Measurements from ENCODE around the gene ABTB1. TPM values are rescaled to one million over a fixed set of nuclear protein-coding genes. Genes with fewer than 3 reads are reported as not detected.

Gene ABTB1
- total and polyA plus RNA-seq, 2 of the 13 experiments (the other 11 are each of a cell fraction or from before 2014, with no cell fraction given) = 0.42 to 14.5 TPM

DNA sequence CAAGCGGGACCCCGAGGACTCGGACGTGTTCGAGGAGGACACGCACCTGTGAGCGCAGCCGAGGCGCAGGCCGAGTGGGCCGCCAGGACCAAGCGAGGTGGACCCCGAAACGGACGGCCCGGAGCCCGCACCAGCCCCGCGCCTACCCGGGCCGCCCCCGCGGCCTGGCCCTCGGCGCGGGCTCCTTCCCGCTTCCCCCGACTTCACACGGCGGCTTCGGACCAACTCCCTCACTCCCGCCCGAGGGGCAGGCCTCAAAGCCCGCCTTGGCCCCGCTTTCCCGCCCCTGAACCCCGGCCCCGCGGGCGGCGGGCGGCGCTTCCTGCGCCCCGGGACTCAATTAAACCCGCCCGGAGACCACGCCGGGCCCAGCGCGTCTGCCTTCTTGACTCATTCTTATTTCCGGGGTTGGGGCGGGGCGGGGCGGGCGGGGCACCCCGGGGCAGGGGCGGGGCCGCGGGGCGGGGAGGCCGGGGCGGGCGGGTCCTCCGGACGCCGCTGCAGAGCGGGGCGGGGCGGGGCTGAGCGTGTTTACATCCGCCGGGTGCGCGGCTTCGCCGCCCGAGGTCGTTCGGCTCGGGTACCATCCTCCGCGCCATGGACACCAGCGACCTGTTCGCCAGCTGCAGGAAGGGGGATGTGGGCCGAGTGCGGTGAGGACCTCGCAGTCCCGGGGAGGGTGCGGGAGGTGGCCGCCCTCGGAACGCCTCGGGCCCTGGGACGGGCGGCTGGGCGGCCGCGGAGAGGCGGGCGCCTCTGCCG lies at the start of gene ABTB1 (continued):
- TF ChIP-seq, protein P1, sequence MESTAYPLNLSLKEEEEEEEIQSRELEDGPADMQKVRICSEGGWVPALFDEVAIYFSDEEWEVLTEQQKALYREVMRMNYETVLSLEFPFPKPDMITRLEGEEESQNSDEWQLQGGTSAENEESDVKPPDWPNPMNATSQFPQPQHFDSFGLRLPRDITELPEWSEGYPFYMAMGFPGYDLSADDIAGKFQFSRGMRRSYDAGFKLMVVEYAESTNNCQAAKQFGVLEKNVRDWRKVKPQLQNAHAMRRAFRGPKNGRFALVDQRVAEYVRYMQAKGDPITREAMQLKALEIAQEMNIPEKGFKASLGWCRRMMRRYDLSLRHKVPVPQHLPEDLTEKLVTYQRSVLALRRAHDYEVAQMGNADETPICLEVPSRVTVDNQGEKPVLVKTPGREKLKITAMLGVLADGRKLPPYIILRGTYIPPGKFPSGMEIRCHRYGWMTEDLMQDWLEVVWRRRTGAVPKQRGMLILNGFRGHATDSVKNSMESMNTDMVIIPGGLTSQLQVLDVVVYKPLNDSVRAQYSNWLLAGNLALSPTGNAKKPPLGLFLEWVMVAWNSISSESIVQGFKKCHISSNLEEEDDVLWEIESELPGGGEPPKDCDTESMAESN (CRISPR knock-in tag; conservative IDR thresholded peaks at IDR 0.05) = 0 out of 2 replicates have a peak, but pooled peaks have one; percentile 1
- TF ChIP-seq ZNF501 (CRISPR knock-in tag; IDR thresholded peaks at IDR 0.05) (0 out of 2 replicates have a peak, but pooled peaks have one; percentile 4), GLI4 (CRISPR knock-in tag; IDR thresholded peaks at IDR 0.05; ENCODE audit: borderline replicate concordance) (no peak), FOXO1 (CRISPR knock-in tag; IDR thresholded peaks at IDR 0.05) (peak; percentile 41; the same call in 1 of the 2 replicates), SIX1 (CRISPR knock-in tag; IDR thresholded peaks at IDR 0.05; ENCODE audit: borderline replicate concordance) (no peak), ZNF773 (CRISPR knock-in tag; IDR thresholded peaks at IDR 0.05; ENCODE audit: borderline replicate concordance) (no peak), HES4 (CRISPR knock-in tag; IDR thresholded peaks at IDR 0.05; ENCODE audit: borderline replicate concordance) (no peak), ZFY (CRISPR knock-in tag; IDR thresholded peaks at IDR 0.05) (peak; percentile 76), SOX6 (IDR thresholded peaks at IDR 0.05) (no peak), SOX6 (CRISPR knock-in tag; IDR thresholded peaks at IDR 0.05) (no peak; the same call in 1 of the 2 replicates), ONECUT2 (CRISPR knock-in tag; IDR thresholded peaks at IDR 0.05) (no peak), ZBTB20 (CRISPR knock-in tag; IDR thresholded peaks at IDR 0.05; ENCODE audit: borderline replicate concordance, low read depth) (no peak), CREM (IDR thresholded peaks at IDR 0.05) (no peak), CREM (CRISPR knock-in tag; IDR thresholded peaks at IDR 0.05) (no peak)
- TF ChIP-seq, protein P2, sequence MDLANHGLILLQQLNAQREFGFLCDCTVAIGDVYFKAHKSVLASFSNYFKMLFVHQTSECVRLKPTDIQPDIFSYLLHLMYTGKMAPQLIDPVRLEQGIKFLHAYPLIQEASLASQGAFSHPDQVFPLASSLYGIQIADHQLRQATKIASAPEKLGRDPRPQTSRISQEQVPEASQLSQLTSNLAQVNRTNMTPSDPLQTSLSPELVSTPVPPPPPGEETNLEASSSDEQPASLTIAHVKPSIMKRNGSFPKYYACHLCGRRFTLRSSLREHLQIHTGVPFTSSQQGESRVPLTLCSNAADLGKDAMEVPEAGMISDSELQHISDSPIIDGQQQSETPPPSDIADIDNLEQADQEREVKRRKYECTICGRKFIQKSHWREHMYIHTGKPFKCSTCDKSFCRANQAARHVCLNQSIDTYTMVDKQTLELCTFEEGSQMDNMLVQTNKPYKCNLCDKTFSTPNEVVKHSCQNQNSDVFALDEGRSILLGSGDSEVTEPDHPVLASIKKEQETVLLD (CRISPR knock-in tag; IDR thresholded peaks at IDR 0.05; ENCODE audit: low read depth) = no peak; the same call in 1 of the 2 replicates
- TF ChIP-seq, protein P3, sequence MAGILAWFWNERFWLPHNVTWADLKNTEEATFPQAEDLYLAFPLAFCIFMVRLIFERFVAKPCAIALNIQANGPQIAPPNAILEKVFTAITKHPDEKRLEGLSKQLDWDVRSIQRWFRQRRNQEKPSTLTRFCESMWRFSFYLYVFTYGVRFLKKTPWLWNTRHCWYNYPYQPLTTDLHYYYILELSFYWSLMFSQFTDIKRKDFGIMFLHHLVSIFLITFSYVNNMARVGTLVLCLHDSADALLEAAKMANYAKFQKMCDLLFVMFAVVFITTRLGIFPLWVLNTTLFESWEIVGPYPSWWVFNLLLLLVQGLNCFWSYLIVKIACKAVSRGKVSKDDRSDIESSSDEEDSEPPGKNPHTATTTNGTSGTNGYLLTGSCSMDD (CRISPR knock-in tag; IDR thresholded peaks at IDR 0.05) = no peak
- TF ChIP-seq, protein P4, sequence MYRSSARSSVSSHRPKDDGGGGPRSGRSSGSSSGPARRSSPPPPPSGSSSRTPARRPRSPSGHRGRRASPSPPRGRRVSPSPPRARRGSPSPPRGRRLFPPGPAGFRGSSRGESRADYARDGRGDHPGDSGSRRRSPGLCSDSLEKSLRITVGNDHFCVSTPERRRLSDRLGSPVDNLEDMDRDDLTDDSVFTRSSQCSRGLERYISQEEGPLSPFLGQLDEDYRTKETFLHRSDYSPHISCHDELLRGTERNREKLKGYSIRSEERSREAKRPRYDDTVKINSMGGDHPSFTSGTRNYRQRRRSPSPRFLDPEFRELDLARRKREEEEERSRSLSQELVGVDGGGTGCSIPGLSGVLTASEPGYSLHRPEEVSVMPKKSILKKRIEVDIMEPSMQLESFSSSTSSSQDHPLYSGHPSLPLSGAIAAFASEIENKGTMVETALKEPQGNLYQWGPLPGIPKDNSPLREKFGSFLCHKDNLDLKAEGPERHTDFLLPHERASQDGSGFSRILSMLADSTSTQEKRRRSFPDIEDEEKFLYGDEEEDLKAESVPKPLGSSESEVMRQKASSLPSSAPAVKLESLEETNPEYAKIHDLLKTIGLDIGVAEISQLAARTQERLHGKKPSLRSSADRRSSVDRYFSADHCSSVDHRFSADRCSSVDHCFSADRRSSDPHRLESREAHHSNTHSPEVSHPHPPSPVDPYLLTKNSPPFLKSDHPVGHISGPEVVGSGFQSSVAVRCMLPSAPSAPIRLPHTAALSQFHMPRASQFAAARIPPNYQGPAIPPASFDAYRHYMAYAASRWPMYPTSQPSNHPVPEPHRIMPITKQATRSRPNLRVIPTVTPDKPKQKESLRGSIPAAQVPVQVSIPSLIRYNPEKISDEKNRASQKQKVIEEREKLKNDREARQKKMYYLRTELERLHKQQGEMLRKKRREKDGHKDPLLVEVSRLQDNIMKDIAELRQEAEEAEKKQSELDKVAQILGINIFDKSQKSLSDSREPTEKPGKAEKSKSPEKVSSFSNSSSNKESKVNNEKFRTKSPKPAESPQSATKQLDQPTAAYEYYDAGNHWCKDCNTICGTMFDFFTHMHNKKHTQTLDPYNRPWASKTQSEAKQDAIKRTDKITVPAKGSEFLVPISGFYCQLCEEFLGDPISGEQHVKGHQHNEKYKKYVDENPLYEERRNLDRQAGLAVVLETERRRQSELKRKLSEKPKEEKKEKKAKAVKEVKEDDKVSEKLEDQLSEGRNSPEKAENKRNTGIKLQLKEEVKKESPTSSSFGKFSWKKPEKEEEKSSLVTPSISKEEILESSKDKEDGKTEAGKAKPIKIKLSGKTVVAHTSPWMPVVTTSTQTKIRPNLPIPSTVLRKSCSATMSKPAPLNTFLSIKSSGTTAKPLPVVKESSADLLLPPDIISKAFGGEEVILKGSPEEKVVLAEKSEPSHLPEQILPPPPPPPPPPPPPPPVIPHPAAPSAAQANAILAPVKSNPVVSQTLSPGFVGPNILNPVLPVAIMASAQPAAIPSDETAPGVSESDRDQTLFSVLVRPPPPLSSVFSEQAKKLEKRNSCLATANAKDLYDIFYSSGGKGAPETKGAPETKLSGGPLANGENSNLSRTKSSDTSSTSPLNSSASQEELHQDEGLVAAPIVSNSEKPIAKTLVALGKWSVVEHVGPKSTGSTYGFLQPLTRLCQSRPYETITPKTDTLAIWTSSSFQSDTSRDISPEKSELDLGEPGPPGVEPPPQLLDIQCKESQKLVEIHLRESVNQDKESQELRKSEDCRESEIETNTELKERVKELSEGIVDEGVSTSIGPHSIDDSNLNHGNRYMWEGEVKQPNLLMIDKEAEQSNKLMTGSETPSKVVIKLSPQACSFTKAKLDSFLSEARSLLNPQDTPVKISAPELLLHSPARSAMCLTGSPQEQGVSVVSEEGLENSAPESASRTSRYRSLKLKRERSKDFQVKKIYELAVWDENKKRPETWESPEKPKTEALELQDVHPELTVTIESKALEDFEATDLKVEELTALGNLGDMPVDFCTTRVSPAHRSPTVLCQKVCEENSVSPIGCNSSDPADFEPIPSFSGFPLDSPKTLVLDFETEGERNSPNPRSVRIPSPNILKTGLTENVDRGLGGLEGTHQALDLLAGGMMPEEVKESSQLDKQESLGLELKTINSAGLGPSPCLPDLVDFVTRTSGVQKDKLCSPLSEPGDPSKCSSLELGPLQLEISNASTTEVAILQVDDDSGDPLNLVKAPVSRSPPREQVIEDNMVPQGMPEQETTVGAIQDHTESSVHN (CRISPR knock-in tag; IDR thresholded peaks at IDR 0.05) = no peak

Data from HepG2 (cell line).